GM19193 (cell line): ENCODE data around the gene EYS.

Experiments
- POLR2A ChIP-seq: IDR thresholded peaks from 4 replicates; pipeline ENCODE4 v1.6.1; 2011; ENCODE audit not compliant: insufficient read depth, insufficient read length; ENCODE audit errors: extremely low read depth

EYS gene

GRCh38 chr6:64259372-64259771 lies 1447.7 kb downstream of the EYS start:
- TF ChIP-seq POLR2A, result no peak

- no peak for TF ChIP-seq POLR2A
Measured at GRCh38 chr6:64258752-64259151, 1448.3 kb downstream of the EYS start.

GRCh38 chr6:64258302-64258701 lies 1448.7 kb downstream of the EYS start:
- TF ChIP-seq POLR2A, result no peak

GRCh38 chr6:64257586-64257985 lies 1449.4 kb downstream of the EYS start:
- TF ChIP-seq POLR2A, result no peak

- no peak for TF ChIP-seq POLR2A
Measured at GRCh38 chr6:64256483-64256882, 1450.5 kb downstream of the EYS start.

GRCh38 chr6:64255000-64255399 lies 1452.0 kb downstream of the EYS start:
- no peak for TF ChIP-seq POLR2A

GRCh38 chr6:64254558-64254957 lies 1452.5 kb downstream of the EYS start:
- no peak for TF ChIP-seq POLR2A

- no peak for TF ChIP-seq POLR2A
Measured at GRCh38 chr6:64252256-64252655, 1454.8 kb downstream of the EYS start.

GRCh38 chr6:64250126-64250525 lies 1456.9 kb downstream of the EYS start:
- TF ChIP-seq POLR2A, result no peak

GRCh38 chr6:64249115-64249514 lies 1457.9 kb downstream of the EYS start:
- no peak for TF ChIP-seq POLR2A

- no peak for TF ChIP-seq POLR2A
Measured at GRCh38 chr6:64243618-64244017, 1463.4 kb downstream of the EYS start.

- no peak for TF ChIP-seq POLR2A
Measured at GRCh38 chr6:64238071-64238470, 1469.0 kb downstream of the EYS start.

- TF ChIP-seq POLR2A, result no peak
Measured at GRCh38 chr6:64233746-64234145, 1473.3 kb downstream of the EYS start.

- TF ChIP-seq POLR2A, result no peak
Measured at GRCh38 chr6:64231928-64232327, 1475.1 kb downstream of the EYS start.

GRCh38 chr6:64230530-64230929 lies 1476.5 kb downstream of the EYS start:
- TF ChIP-seq POLR2A, result no peak

- no peak for TF ChIP-seq POLR2A
Measured at GRCh38 chr6:64227863-64228262, 1479.2 kb downstream of the EYS start.

- no peak for TF ChIP-seq POLR2A
Measured at GRCh38 chr6:64225503-64225902, 1481.5 kb downstream of the EYS start.
